GF-D8 (cell line): Measurements from ENCODE around the gene FREM3.
"Not testable (repeated sequence)": the region's sequence is repeated elsewhere in the genome, so short reads cannot be mapped to it uniquely, and the experiment has no call there.

ENCODE experiments used
- DNase-seq: peaks from one replicate; lab custom pipeline; 2025; lab: John Stamatoyannopoulos, UW

Gene FREM3

GRCh38 chr4:143575331-143575730 is 125.1 kb downstream of the FREM3 start:
- DNase-seq, result no peak

DNA sequence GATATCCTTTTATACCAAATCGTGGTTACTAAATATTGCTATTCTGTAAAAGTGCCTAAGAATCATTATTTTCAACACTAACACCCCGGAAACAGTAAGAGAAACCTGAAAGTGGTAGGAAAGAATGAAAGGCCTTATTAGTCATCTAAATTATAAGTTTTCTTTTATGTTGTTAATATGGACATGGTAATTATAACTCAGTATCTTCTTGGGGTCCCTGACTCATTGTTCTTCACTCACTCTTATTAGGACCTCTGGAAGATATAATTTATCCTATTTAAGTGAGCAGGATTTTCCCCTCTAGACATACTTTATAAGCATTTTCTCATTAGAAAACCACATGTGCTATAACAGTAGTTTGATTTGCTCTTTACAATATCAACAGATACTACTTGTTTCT is 136.0 kb downstream of the FREM3 start:
- DNase-seq, result no peak

GRCh38 chr4:143559757-143560147 is 140.7 kb downstream of the FREM3 start:
- DNase-seq, result no peak

GRCh38 chr4:143558823-143559756 is 141.4 kb downstream of the FREM3 start:
- DNase-seq, result peak; percentile 12

GRCh38 chr4:143558286-143558685 is 142.2 kb downstream of the FREM3 start:
- no peak for DNase-seq

GRCh38 chr4:143555676-143556075 is 144.8 kb downstream of the FREM3 start:
- no peak for DNase-seq

DNA sequence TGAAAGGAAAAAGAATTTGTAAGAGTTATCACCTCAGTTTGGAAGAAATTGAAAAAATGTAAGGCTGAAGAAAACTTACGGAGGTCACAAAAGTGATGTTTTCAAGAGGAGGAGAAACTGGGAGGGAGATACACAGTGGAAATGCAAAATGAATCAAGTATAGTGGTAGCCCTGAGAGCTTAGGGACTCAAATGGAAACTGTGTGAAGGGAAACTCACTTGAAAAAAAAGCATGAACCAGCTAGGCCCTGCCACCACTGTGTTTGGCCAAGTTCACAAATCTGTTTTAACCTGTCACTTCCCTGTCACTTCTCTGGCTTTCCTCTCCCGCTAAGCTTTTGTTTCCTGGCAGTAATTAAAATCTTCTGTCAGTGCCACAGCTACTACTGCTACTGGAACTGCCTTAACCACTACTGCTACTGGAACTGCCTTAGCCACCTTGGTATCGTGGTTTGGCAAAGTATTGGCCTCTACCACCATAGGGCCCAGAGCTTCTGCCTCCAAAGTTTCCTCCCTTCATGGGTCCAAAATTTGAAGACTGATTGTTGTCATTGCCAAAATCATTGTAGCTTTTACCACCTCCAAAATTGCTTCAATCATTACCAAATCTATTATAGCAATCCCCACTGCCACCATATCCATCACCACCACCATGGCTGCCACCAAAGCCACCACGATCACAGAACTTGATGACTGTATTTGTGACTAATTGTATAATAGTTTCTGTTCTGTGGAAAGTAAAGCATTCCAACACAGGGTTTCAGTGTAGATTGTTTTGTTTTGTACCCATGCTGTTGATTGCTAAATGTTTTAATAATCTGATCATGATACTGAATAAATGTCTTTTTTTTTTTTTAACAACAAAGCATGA is 145.5 kb downstream of the FREM3 start:
- DNase-seq, result no peak

- no peak for DNase-seq
These were observed 150.5 kb downstream of the FREM3 start for GRCh38 chr4:143549928-143550327.

GRCh38 chr4:143539670-143540023 is 160.8 kb downstream of the FREM3 start:
- no peak for DNase-seq

DNA sequence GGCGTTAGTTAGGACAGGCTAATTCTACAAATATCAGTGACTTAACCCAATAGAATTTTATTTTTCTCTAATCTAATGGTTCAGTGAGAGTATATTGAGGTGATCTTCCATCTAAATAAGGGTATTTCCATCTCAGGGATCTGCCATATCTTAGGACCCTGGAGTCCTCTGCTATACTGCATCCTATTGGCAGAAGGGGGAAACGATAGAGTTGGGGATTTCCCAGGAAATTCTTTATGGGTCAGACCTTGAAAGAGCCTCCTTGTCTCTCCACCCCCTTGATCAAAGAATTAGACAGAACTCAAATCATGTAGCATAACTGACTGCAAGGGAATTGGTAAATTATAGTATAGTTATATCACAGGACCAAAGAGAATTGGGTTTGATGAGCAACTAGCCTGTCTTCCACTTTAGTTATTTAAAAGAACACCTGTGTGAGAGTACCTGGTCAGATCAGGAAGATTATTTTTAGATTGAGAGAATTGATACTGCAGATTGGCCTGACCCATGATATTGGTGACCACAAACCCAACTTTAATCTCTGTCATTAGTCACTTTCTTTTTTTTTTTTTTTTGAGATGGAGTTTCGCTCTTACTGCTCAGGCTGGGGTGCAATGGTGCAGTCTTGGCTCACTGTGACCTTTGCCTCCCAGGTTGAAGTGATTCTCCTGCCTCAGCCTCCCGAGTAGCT is 161.4 kb downstream of the FREM3 start:
- DNase-seq, result no peak

- no peak for DNase-seq
These were observed 168.5 kb downstream of the FREM3 start for GRCh38 chr4:143531788-143532491.

DNA sequence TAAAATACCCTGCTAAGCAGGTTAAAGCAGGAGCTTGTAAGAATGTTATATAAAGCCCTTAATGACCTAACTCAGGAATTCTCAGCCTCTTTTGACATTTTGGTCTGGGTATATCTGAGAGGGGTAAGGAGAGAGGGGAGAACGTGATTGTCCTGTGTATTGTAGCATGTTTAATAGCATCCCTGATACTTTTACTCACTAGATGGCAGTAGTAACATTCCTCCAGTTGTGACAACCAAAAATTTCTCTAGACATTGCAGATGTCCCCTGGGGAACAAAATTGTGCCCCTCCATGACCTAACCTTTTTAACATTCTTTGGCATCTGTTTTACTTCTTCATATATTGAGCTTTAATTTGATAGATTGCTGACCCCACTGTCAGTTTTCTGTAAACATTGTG is 169.1 kb downstream of the FREM3 start:
- no peak for DNase-seq

GRCh38 chr4:143528046-143528445 is 172.4 kb downstream of the FREM3 start:
- not testable (repeated sequence) for DNase-seq
